H1 (cell line): ENCODE results near the gene ESRRB.

ENCODE experiments used
- BCL11A ChIP-seq, 2 experiments: IDR thresholded peaks; one replicate each; pipeline ENCODE4 v1.6.1; 2011; ENCODE audit warnings: low read depth in 2 of 2, low read length in 2 of 2, mild to moderate bottlenecking in 2 of 2
- CTCF ChIP-seq, 3 experiments: IDR thresholded peaks; 1 replicate in 2 of 3; 2 replicates in 1 of 3; pipeline versions ENCODE4 v1.5.1 to v1.6.1; 2011; ENCODE audit warnings: low read length in 3 of 3, mild to moderate bottlenecking in 3 of 3, inconsistent platforms in 2 of 3, low read depth in 1 of 3, moderate library complexity in 1 of 3; ENCODE audit not compliant: insufficient read depth in 1 of 3; ENCODE audit errors: control extremely low read depth in 1 of 3
- EP300 ChIP-seq, 2 experiments: IDR thresholded peaks; 1 replicate in 1 of 2; 2 replicates in 1 of 2; pipeline ENCODE4 v1.6.1; 2011 to 2012; ENCODE audit warnings: low read depth in 2 of 2, low read length in 2 of 2, mild to moderate bottlenecking in 2 of 2, borderline replicate concordance in 1 of 2, inconsistent platforms in 1 of 2, moderate library complexity in 1 of 2
- EZH2 ChIP-seq: fragments of 200-600 bp; sonication (generic); IDR thresholded peaks from 2 replicates; pipeline ENCODE4 v1.7.1; 2012; ENCODE audit warnings: low read depth, mild to moderate bottlenecking, moderate library complexity, low read length, inconsistent platforms; ENCODE audit not compliant: severe bottlenecking
- POLR2A ChIP-seq, 2 experiments: IDR thresholded peaks; 1 replicate in 1 of 2; 2 replicates in 1 of 2; pipeline ENCODE4 v1.6.1; 2011; ENCODE audit warnings: low read depth in 2 of 2, low read length in 2 of 2, mild to moderate bottlenecking in 2 of 2; ENCODE audit errors: control extremely low read depth in 1 of 2
- POLR2AphosphoS5 ChIP-seq: IDR thresholded peaks from 2 replicates; pipeline ENCODE4 v1.6.1; 2011; ENCODE audit warnings: low read depth, low read length
- SP1 ChIP-seq: IDR thresholded peaks from 2 replicates; pipeline ENCODE4 v1.6.1; 2011; ENCODE audit warnings: low read depth, low read length
- SP2 ChIP-seq: IDR thresholded peaks from 2 replicates; pipeline ENCODE4 v1.6.1; 2012; ENCODE audit warnings: mild to moderate bottlenecking, low read length, inconsistent platforms
- SUZ12 ChIP-seq: fragments of 200-600 bp; sonication (generic); IDR thresholded peaks from 2 replicates; pipeline ENCODE4 v1.6.1; 2012; ENCODE audit warnings: mild to moderate bottlenecking, inconsistent platforms, low read length, moderate library complexity, mixed read lengths
- TAF1 ChIP-seq: IDR thresholded peaks from 2 replicates; pipeline ENCODE4 v1.6.1; 2011; ENCODE audit warnings: mild to moderate bottlenecking, low read depth, low read length
- TEAD4 ChIP-seq: IDR thresholded peaks from 2 replicates; pipeline ENCODE4 v1.6.1; 2012; ENCODE audit warnings: low read depth, low read length, inconsistent platforms, mixed read lengths
- YY1 ChIP-seq: IDR thresholded peaks from 2 replicates; pipeline ENCODE4 v1.6.1; 2011; ENCODE audit warnings: low read depth, mild to moderate bottlenecking, low read length
- ZNF274 ChIP-seq: IDR thresholded peaks from 2 replicates; pipeline ENCODE4 v1.7.0; 2012; ENCODE audit warnings: low read length, borderline replicate concordance; ENCODE audit errors: extremely low read depth

- no peak for TF ChIP-seq YY1
- no peak for TF ChIP-seq TAF1
- TF ChIP-seq EZH2 = no peak
- no peak for TF ChIP-seq SP1
- TF ChIP-seq POLR2A (IDR thresholded peaks at IDR 0.05; ENCODE audit: control extremely low read depth in 1 of 2, low read depth in 2 of 2, low read length in 2 of 2) = no peak
- TF ChIP-seq BCL11A (IDR thresholded peaks at IDR 0.05; ENCODE audit: low read depth in 2 of 2, low read length in 2 of 2) = no peak
- no peak for TF ChIP-seq POLR2AphosphoS5
- no peak for TF ChIP-seq ZNF274
- no peak for TF ChIP-seq SUZ12
- no peak for TF ChIP-seq SP2
- TF ChIP-seq CTCF (IDR thresholded peaks at IDR 0.05; ENCODE audit: control extremely low read depth in 1 of 3, insufficient read depth in 1 of 3, low read depth in 1 of 3, low read length in 3 of 3) = no peak
- TF ChIP-seq TEAD4 = no peak
- TF ChIP-seq EP300 (IDR thresholded peaks at IDR 0.05; ENCODE audit: borderline replicate concordance in 1 of 2, low read depth in 2 of 2, low read length in 2 of 2) = no peak
Measured at GRCh38 chr14:76547831-76548230, 171.9 kb downstream of the ESRRB start.
